Posterior vena cava (tissue), 2 donors: ENCODE data around the gene SLC2A9. TPM values are rescaled to one million over a fixed set of nuclear protein-coding genes. Genes with fewer than 3 reads are reported as not detected.
A peak's percentile ranks its signal among the peaks of the same experiment; 100 is the strongest.

Experiments
- DNase-seq: peaks from one replicate; pipeline ENCODE4 v3.0.0-alpha.2; 2020; ENCODE audit warnings: low spot score
- intact Hi-C, 2 donors: fragments of 100-400 bp; cut with DNase I; formaldehyde crosslinking; loops; one replicate each; pipeline versions ENCODE4 v1.14.1 to v1.14.2; 2022 to 2023
- total RNA-seq, 2 donors: library from RNA; stranded (reverse); fragmentation: NEBNext Ultra II Directional; extraction: Animal tissue kit (Norgen Biotek cat#: 25700); gene quantifications; one replicate each; pipeline ENCODE4 v1.2.1, GENCODE V29; 2021
- donor health status: DM: yes; HTN: yes; CAD: no.
- donor health status: DM: yes; HTN: yes; CAD: no.

The SLC2A9 gene
- total RNA-seq, 2 donors from 2014 or later = 8.4 to 10.3 TPM

GRCh38 chr4:9943761-9944160, 77.5 kb downstream of the SLC2A9 start:
- no peak for DNase-seq
- intact Hi-C loops = no loop called here

DNA sequence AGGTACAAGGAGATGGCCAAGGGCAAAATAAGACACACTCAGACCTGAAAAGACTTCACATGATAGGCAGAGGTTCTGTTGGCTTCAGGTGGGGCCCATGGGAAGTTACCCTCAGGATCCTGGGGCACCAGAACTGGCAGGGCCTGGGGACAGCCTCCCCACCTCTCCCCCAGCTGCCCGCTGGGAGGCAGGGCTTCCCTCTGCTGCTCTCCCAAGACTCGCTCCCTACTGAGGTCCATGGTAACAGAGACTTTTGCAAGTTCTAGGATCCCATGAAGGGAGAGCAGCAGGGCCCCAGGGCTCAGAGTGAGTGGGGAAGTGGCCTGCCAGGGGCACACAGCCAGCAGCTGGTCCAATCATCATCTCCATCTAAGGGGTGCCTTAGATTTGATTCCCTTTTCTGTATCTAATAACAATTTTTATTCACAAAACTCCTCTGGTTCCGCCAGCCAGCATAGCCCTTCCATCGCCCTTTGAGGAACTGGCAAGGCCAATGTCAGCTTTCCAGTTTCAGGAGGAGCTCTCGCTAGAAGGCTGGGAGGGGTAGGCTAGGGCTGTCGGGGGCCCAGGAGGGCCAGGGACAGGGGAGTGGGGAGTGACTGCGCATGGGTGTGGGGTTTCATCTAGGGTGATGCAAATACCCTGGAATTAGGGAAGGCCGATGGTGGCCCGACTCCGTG, 78.2 kb downstream of the SLC2A9 start:
- no peak for DNase-seq
- intact Hi-C loops = loop anchor here in 1 of 2 donors (1.0 kb wide), 1 partner anchor 53 kb away; no protein-coding TSS in a partner anchor

GRCh38 chr4:9942139-9942538, 79.2 kb downstream of the SLC2A9 start:
- no peak for DNase-seq
- intact Hi-C loops = loop anchor here in 1 of 2 donors (1.0 kb wide), 1 partner anchor 52 kb away; no protein-coding TSS in a partner anchor

DNA sequence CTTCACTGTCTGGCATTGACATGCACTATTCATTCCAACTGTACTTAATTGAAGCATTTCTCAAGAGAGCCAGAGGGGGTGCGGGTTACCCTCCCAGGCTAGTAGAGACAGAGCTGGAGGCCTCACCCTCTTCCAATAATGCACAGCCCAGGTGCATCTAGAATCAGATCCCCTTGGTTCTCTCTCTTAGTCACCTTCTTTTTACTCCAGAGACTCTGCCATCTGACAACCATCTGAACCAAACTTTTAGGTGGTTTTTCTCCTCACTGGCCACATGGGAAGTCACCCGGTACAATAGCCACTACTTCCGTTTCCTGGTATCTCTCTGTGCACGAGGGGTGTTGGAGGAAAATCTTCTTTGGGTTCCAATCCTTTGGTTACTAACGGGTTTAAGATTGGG, 81.3 kb downstream of the SLC2A9 start:
- intact Hi-C loops = no loop called here
- DNase-seq = no peak

- intact Hi-C loops = no loop called here
- DNase-seq = no peak
These were observed 82.4 kb downstream of the SLC2A9 start for GRCh38 chr4:9938933-9939332.

DNA sequence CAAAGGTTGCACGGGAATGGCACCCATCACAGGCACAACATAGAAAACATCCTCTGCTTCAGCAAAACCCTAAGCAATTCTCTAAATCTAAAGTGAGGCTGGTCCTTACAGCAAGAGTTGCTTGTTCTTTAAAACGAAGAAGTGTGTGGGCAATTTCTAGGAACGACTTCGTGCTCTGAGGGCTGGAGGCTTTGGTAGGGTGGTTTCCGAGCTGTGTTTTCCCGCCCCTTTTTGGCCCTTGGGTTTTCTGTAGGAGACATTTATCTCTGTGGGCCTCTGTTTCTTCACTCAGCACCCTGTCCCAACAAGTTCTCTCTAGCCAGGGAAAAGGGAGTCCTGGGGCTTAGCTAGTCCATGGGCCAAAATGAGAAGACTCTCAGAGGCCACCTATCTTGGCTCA, 84.2 kb downstream of the SLC2A9 start:
- DNase-seq = no peak
- intact Hi-C loops = no loop called here

DNA sequence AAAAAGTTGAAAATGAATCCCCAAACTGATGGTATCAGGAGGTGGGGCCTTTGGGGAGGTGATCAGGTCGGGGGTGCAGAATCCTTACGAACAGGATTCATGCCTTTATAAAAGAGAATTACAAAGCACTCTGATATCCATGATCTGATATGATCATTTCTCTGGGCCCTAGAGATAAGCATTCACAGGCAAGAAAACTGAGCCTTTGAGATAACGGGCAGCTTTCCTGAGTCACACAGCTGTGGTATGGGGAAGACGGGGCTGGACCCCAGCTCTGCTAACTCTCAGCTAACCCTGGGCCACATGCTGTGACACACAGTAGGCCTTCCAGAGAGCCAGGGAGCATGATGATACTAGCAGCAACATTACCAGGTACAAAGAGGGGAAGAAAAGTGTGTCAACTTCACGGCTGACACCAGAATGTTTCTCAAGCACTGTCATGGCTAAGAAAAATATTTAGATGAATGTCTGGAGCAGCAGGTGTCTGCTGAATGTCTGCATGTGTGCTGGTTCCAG, 85.1 kb downstream of the SLC2A9 start:
- DNase-seq = no peak
- intact Hi-C loops = no loop called here

DNA sequence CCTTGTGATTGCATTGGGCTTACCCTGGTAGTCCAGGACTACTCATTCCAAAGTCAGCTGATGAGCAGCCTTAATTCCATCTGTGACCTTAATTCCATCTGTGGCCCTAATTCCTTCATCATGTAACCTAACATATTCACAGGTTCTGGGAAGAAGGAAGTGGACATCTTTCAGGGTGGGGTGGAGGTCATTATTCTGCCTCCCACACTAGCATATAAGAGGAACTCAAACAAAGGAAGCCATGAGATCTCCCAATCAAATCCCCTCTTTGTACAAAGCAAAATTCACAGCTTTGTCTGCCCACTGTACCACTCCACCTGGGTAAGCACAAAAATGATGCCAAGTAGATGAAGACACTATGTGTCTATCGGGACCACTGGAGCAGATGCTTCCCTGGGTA, 87.3 kb downstream of the SLC2A9 start:
- no peak for DNase-seq
- intact Hi-C loops = no loop called here

- intact Hi-C loops = no loop called here
- peak; percentile 41 for DNase-seq
These were observed 88.1 kb downstream of the SLC2A9 start for GRCh38 chr4:9933184-9933583.

- DNase-seq = peak; percentile 34
- intact Hi-C loops = no loop called here
These were observed 88.5 kb downstream of the SLC2A9 start for GRCh38 chr4:9932771-9933170.

DNA sequence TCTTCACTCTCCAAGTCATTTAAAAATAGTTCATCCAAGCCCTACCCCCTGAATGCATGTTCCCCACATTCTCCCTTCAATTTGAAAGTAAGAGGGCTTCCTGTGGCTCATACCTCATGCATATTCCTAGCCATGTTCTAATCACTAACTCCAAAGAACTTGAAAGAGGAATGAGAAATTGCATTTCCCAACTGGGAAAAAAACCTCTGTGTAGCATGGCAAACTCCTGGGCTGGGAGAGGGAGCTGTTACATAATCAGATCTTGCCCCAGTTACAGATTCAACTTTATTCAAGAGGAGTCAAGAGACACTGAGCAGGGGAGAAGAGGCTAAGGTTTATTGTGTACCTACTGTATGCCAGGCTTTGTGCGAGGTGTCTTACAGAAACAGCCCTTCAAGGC, 90.2 kb downstream of the SLC2A9 start:
- intact Hi-C loops = no loop called here
- DNase-seq = peak; percentile 3

GRCh38 chr4:9929111-9929510, 92.2 kb downstream of the SLC2A9 start:
- intact Hi-C loops = no loop called here
- DNase-seq = peak; percentile 35

- intact Hi-C loops = no loop called here
These were observed 93.8 kb downstream of the SLC2A9 start for GRCh38 chr4:9927341-9928007.

GRCh38 chr4:9926586-9926985, 94.7 kb downstream of the SLC2A9 start:
- no peak for DNase-seq
- intact Hi-C loops = no loop called here

More at GRCh38 chr4:9927341-9928007, 93.8 kb downstream of the SLC2A9 start:
- DNase-seq = peak; percentile 5

- peak; percentile 57 for DNase-seq
- intact Hi-C loops = loop anchor here in 1 of 2 donors (2.0 kb wide), 1 partner anchor 47 kb away; no protein-coding TSS in a partner anchor
These were observed 95.4 kb downstream of the SLC2A9 start for GRCh38 chr4:9925750-9926439.

DNA sequence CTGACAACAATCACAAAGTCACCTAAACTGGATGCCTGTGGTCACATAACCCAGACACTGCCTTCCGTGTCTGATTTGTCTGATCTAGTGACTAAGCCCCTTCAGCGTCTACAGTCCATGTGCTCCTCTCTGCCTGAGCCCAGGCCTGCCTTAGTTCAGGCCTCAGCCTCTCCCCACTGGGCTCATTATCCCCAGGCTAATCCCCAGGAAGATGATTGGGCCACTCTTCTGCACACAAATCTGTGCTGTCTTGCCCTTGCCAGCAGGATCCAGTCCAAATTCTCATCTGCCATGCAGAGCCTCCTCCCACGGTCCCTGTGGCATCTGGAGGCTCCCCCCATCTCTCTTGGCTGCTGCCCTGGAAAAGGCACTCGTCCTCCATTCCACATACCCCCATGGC, 96.5 kb downstream of the SLC2A9 start:
- intact Hi-C loops = loop anchor here in 1 of 2 donors (2.0 kb wide), 1 partner anchor 48 kb away; no protein-coding TSS in a partner anchor
- DNase-seq = peak; percentile 48

DNA sequence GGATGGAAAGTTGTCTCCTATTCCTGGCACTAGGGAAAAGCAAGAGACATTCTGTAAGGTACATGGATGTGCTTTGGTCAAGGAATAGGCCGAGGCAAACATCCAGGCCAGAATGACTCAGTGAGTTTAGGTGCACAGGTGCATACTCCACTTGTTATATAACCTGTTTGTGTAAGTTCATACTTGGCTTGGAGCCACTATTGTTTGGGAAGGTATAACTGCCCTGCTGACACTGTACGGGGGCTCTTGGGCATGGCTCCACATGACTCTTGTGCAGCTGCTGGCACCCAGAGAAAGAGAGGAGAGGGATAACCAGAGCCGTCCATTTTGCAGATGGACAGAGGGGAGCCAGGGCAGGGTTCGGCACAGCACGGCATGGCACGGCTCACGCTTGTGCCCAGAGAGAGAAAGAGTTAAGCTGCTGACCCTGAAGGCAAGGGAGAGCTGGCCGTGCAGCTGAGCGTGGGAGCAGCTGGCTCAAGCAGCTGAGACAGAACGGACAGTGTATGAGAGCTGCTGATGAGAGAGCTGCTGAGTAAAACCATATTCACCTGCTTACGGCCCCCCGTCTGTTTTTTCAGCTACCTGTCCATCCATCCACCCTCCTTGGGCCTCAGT, 98.0 kb downstream of the SLC2A9 start:
- intact Hi-C loops = no loop called here
- DNase-seq = peak; percentile 56

DNA sequence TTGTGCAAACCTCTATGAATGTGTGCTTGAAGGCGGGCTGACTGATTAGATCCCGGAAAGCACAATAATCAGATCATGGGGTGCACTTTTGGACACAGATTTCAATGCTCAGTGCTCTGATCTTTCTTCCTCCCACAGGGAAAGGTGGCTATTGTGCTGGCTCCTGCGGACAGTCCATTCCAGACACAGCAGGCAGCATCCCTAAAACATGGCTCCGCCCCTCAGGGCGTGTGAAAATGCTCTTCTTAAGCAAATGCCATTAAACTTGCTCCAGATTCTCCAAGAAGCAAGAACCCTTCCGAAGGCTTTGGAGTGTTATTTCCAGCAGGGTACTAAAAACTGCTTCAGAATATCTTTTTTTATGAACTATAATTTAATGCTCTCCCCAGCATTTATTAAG, 100.0 kb downstream of the SLC2A9 start:
- peak; percentile 10 for DNase-seq
- intact Hi-C loops = no loop called here

DNA sequence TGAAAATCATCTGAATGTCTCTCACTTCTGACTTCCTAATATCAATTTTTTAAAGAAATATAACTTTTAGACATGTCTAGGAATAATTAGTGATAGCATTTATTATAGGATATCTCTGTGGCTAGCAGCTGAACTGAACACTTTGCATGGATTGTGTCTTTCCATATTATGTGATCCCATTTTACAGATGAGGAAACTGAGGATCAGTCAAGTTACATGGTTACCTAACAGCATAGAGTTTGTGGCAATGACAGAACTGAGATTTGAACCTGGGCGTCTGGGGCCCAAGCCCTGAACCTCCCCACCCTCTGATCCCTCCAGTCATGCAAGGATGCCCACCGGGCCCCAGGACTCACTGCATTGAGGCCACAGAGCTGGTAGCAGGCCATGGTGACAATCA, 101.3 kb downstream of the SLC2A9 start:
- DNase-seq = no peak
- intact Hi-C loops = no loop called here

DNA sequence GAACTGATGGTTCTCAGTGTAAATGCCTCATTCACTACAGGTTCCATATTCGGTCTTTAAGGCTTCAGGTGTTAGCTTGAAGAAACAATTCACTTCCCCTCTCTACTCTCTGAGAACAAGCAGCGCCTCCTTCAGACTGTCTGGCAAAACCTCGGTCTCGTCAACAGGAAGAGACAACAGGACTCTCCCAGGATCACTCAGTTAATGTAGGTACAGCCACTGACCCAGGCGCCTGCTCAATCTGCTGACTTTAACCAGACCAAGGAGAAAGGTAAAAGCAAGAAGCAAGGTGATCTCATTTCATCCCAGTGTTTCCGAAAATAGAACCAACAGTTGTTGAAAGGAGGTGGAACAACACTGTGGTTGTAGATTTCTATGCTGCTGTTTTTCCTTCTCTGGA, 102.2 kb downstream of the SLC2A9 start:
- intact Hi-C loops = no loop called here
- DNase-seq = no peak
